C1 segment of cervical spinal cord (tissue), 14 donors: ENCODE data around the gene ARHGAP21.

Source experiments
- DNase-seq, 14 donors: peaks; one replicate each; lab custom pipeline; 2025; lab: John Stamatoyannopoulos, UW

ARHGAP21 gene

DNA sequence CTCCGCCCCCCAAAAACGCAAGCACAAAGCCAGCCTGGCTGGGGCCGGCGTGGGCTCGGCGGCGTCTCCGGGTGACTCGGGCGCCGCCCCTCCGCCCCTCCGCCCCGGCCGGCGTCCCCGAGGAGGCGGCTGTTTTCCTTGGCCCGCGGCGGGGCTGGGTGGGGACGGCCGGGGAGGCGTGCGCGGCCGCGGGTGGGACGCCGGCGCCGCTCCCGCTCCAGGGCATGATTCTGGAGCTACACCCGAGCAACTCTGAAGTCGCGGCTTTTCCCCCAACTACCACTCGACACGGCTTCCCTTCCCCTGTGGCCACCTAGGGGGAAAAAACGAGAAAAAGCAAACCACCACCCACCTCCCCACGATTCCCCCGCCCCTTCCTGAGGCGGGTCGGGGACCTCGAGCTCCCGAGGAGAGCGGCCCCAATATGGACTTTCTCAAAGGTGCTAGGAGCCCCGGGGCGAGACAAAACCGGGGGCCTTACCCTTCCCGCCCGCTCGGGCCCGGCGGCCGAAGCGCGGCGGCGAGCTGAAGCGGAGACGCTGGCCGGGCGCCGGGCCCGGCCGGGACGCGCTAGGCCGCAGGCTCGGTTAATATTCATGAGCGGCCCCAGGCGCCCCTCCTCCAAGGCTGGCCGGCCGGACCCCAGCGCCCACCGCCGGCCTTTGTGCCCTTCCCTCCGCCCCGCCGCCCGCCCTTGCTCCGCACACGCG is 856 bp downstream of the ARHGAP21 start:
- peak in 11 of 14 donors; percentile 15 to 83 (median 68) for DNase-seq

DNA sequence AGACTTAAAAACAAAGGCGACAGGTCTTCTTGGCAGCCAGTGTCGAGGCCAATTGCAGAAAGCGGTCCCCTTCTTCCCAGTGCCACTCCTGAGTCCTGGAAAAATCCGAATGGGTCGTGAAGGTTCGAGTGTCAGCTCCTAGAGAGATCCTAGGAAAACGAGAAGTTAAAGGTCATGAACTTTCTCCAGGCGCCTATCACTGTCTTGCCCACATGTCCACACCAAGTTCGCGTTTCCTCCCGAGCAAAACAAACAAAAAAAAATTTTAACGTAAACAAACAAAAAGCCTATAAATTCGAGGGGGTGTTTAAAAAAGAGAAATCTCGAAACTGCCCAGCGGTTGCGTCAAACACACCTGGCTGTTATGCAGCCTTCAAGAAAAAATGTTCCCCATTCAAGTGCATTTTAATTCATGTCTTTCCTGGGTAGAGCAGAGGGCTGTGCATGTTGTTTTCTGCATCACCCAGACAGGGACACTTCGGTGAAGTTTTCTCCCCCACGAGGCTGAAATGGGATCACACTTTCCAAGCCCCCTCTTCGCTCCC is 1.5 kb downstream of the ARHGAP21 start:
- peak in 2 of 14 donors; percentile 28 to 50 for DNase-seq

DNA sequence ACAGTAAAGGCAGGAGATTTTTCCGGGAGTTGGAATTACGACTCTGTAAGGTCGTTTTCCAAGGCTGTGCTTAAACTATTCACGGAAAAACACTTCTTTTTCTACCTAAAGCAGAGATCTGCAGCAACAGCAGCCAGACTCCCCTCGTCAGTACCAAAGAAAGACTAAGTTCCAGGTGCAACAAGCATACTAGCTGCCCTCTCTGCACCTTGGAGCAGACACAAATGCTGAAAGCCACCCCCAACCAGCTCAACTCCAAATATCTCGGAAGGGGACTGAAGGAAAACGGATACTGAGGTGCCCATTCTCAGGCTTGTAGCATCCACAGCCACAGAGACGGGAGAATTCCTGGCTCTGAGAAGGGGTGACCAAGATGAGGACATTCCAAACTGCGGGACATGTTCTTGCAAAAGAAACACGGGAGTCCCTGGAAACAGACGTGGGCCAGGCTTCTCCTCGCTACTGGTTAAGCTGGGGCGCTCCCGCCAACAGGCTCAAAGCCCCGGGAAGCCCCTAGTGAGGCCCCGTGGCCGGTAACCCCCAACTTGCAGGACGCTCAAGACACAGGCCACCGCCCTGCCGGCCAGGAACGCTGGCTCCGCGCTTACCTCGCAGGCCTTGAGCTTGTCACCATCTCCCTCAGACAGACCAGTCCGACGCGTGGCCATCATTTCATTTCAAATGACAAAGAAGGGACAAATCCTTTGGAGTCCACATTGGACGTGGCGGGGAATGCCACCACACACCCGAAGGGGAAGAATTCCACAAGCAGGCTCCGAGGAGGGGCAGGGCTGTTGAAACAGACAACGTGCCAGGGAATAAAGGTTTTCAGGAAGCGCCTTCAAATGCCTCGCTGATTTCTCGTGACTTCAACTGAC is 2.2 kb downstream of the ARHGAP21 start:
- peak in 12 of 14 donors; percentile 25 to 77 (median 60) for DNase-seq

DNA sequence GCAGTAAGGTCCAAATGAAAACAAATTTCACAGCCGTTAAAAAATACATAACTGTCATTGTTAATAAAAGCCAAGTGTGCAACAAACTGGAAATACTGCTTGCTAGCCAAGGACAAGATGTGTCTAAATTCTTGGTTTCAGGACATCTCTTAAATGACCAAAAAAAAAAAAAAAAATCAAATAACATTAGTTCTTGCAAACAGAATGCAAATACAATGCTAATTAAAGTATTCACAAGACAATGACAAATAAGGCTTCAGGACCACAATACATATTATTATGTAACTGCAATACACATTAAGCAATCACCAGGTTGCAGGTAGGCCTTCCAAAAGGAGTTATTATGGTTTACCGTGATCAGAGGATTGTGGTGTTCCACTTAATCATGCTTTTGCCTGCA is 3.6 kb downstream of the ARHGAP21 start:
- DNase-seq, result peak in 1 of 14 donors; percentile 87

GRCh38 chr10:24718031-24718855 is 5.4 kb downstream of the ARHGAP21 start:
- DNase-seq, result peak in 1 of 14 donors; percentile 39

DNA sequence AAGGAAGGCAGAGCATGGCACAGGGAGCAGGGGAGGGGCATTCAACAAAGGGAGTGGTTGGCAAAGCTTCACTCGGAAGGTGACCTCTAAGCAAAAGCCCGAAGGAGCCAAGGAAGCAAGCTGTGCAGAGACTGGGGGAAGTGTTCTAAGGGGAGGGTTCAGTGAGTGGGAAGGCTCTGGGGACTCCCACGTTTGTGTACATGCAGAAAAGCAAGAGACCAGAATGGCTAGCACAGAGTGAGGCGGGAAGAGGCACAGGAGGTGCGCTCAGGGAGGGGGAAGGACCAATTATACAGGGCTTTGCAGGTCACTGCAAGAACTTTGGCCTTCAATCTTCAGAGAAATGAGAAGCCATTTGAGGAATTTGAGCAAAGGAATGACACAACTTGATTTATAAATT is 7.4 kb downstream of the ARHGAP21 start:
- DNase-seq, result peak in 4 of 14 donors; percentile 16 to 69 (median 22)

GRCh38 chr10:24715246-24715769 is 8.4 kb downstream of the ARHGAP21 start:
- no peak for DNase-seq

GRCh38 chr10:24713086-24713485 is 10.6 kb downstream of the ARHGAP21 start:
- no peak for DNase-seq

- DNase-seq, result no peak
Observed at GRCh38 chr10:24711465-24711864, 12.2 kb downstream of the ARHGAP21 start.

GRCh38 chr10:24708081-24708480 is 15.6 kb downstream of the ARHGAP21 start:
- DNase-seq, result no peak

DNA sequence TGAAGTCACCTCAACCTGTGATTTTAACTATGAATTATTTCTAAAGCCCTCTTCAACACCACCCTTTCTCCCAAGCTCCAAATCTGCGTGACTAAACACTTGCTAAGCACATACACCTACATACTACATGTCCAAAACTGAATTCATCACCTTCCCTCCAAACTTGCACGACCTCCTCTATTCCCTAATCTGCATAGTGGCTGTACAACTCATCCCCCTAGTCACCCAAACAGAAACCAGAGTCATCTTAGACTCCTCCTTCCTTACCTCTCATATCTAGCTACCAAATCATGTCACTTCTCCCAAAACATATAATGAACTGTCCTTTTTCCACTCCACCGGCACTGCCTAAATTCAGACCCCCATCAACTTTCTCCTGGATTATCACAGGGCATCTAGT is 16.2 kb downstream of the ARHGAP21 start:
- no peak for DNase-seq

- DNase-seq, result peak in 2 of 14 donors; percentile 27 to 42
Observed at GRCh38 chr10:24706479-24707118, 17.1 kb downstream of the ARHGAP21 start.

GRCh38 chr10:24703700-24704099 is 20.0 kb downstream of the ARHGAP21 start:
- no peak for DNase-seq

- DNase-seq, result no peak
Observed at GRCh38 chr10:24701447-24701846, 22.2 kb downstream of the ARHGAP21 start.

DNA sequence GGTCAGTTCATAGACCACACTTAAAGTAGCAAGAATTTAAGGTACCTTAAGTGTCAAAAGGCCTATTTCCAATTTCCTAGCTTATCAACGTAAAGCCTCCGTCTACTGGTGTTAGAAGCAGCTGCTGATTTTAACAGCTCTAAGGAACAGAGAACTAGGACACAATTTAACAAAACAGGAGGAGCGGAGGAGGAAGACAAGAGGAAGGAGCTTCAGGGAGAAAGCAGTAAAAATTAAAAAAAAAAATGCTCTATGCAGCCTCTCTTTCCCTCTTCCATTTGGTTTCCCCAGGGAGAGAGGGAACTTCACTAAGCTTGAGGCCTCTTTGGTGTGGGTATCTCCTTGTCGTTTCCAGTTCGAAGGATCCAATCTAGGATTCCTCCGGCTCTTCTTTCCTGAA is 22.7 kb downstream of the ARHGAP21 start:
- no peak for DNase-seq

GRCh38 chr10:24698270-24698669 is 25.4 kb downstream of the ARHGAP21 start:
- DNase-seq, result no peak

DNA sequence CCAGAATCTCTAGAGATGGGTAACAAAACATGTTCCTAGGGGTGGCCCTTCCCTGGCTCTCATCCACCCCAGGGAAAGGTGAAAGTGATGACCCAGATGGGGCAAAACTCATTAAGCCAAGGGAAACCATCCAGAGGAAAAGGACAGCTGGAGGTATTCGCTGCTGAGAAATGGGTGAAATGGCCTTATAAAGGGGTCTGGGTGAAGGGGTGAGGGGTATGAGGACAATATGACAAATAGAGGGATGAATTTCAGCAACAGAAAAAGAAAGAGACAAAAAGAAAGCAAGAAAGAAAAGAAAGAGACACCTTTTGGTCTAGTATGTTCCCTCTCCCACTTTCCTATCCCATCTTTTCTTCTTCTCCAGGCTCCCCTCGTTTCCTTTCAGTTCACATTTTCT is 26.6 kb downstream of the ARHGAP21 start:
- no peak for DNase-seq

DNA sequence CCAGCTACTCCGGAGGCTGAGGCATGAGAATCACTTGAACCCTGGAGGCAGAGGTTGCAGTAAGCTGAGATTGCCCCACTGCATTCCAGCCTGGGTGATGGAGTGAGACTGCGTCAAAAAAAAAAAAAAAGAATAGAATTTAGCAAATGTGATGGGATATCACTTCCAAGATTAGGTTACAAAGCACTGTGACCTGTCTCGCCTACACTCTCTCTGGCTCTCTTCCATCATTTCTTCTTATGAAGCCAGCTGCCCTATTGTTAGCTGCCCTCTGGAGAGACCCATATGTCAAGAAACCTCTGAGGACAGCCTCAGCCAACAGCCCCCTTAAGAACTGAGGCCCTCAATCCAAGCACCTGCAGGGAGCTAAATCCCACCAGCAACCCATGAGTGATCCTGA is 28.2 kb downstream of the ARHGAP21 start:
- DNase-seq, result peak in 1 of 14 donors; percentile 28

DNA sequence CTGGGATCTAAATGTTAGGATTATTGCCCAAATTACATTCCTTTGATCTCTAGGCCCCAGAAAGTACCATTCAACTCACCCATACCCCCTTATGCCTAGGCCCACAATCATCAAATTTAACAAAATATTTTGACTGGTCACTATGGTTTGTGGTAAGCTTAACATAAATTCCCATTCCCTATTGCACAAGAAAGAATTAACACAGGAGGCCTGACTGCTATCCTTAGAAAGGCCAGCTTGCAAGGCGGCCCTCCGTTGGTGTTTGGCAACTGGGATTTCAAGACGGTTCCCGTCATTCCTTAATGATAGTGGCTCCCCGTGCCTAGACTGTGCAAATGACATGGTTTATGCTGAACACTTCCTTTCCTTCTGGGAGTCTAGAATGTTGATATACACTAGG is 29.6 kb downstream of the ARHGAP21 start:
- DNase-seq, result no peak

GRCh38 chr10:24690961-24691512 is 32.6 kb downstream of the ARHGAP21 start:
- DNase-seq, result no peak
